Skin epidermis (tissue), 12 donors: ENCODE results near the gene ZDHHC1.
A peak's percentile ranks its signal among the peaks of the same experiment; 100 is the strongest.

ENCODE experiments used
- H3K27ac ChIP-seq, 21 experiments: fragments of 200-600 bp; sonication (generic) in 11 of 21; one replicate each; pipeline ENCODE4 v1.5.0; 2020; ENCODE audit warnings: mild to moderate bottlenecking in 3 of 21, inconsistent platforms in 2 of 21, moderate library complexity in 2 of 21
- H3K4me3 ChIP-seq, 7 experiments: fragments of 200-600 bp; sonication (generic) in 2 of 7; one replicate each; pipeline ENCODE4 v1.5.0; 2020; ENCODE audit warnings: inconsistent platforms in 2 of 7, mild to moderate bottlenecking in 2 of 7, moderate library complexity in 1 of 7

Gene ZDHHC1

GRCh38 chr16:67449739-67450138, 33.5 kb upstream of the ZDHHC1 start:
- peak overlapping the region in 1 of 21 experiments; percentile 53 for H3K27ac ChIP-seq
- no peak overlapping the region for H3K4me3 ChIP-seq

- Histone ChIP-seq H3K4me3 (no peak overlapping the region), H3K27ac (peak overlapping the region in 1 of 21 experiments; percentile 53)
These were observed 33.1 kb upstream of the ZDHHC1 start for GRCh38 chr16:67449336-67449735.

- Histone ChIP-seq H3K4me3 (no peak overlapping the region), H3K27ac (no peak overlapping the region)
These were observed 32.3 kb upstream of the ZDHHC1 start for GRCh38 chr16:67448580-67448979.

- Histone ChIP-seq H3K4me3 (no peak overlapping the region), H3K27ac (peak overlapping the region in 4 of 21 experiments; percentile 8 to 53 (median 28))
These were observed 31.3 kb upstream of the ZDHHC1 start for GRCh38 chr16:67447508-67448076.

- H3K4me3 ChIP-seq: no peak overlapping the region
- H3K27ac ChIP-seq: peak overlapping the region in 4 of 21 experiments; percentile 8 to 53 (median 28)
These were observed 30.8 kb upstream of the ZDHHC1 start for GRCh38 chr16:67446968-67447507.

- peak overlapping the region in 4 of 21 experiments; percentile 2 to 53 (median 28) for H3K27ac ChIP-seq
These were observed 29.9 kb upstream of the ZDHHC1 start for GRCh38 chr16:67445913-67446907.

GRCh38 chr16:67445441-67445912, 29.2 kb upstream of the ZDHHC1 start:
- H3K27ac ChIP-seq: peak overlapping the region in 2 of 21 experiments; percentile 2 to 8
- H3K4me3 ChIP-seq: no peak overlapping the region

More at GRCh38 chr16:67445913-67446907, 29.9 kb upstream of the ZDHHC1 start:
- H3K4me3 ChIP-seq: no peak overlapping the region

- H3K27ac ChIP-seq: peak overlapping the region in 1 of 21 experiments; percentile 2
- no peak overlapping the region for H3K4me3 ChIP-seq
These were observed 28.8 kb upstream of the ZDHHC1 start for GRCh38 chr16:67445126-67445426.

GRCh38 chr16:67444259-67445125, 28.2 kb upstream of the ZDHHC1 start:
- no peak overlapping the region for H3K4me3 ChIP-seq
- peak overlapping the region in 3 of 21 experiments; percentile 2 to 23 (median 22) for H3K27ac ChIP-seq

GRCh38 chr16:67443265-67443664, 27.0 kb upstream of the ZDHHC1 start:
- Histone ChIP-seq H3K4me3 (no peak overlapping the region), H3K27ac (peak overlapping the region in 3 of 21 experiments; percentile 22 to 56 (median 27))

- Histone ChIP-seq H3K4me3 (no peak overlapping the region), H3K27ac (peak overlapping the region in 2 of 21 experiments; percentile 8 to 56)
These were observed 26.4 kb upstream of the ZDHHC1 start for GRCh38 chr16:67442581-67443255.

GRCh38 chr16:67441907-67442306, 25.6 kb upstream of the ZDHHC1 start:
- no peak overlapping the region for H3K4me3 ChIP-seq
- peak overlapping the region in 1 of 21 experiments; percentile 8 for H3K27ac ChIP-seq

- H3K27ac ChIP-seq: peak overlapping the region in 2 of 21 experiments; percentile 20 to 43
- H3K4me3 ChIP-seq: no peak overlapping the region
These were observed 25.0 kb upstream of the ZDHHC1 start for GRCh38 chr16:67441271-67441753.

GRCh38 chr16:67438824-67439393, 22.6 kb upstream of the ZDHHC1 start:
- Histone ChIP-seq H3K4me3 (no peak overlapping the region), H3K27ac (peak overlapping the region in 2 of 21 experiments; percentile 23 to 51)

GRCh38 chr16:67438098-67438791, 22.0 kb upstream of the ZDHHC1 start:
- no peak overlapping the region for H3K4me3 ChIP-seq
- no peak overlapping the region for H3K27ac ChIP-seq

- no peak overlapping the region for H3K27ac ChIP-seq
- H3K4me3 ChIP-seq: no peak overlapping the region
These were observed 21.2 kb upstream of the ZDHHC1 start for GRCh38 chr16:67437513-67437912.

- Histone ChIP-seq H3K27ac (no peak overlapping the region), H3K4me3 (no peak overlapping the region)
These were observed 20.4 kb upstream of the ZDHHC1 start for GRCh38 chr16:67436640-67437193.
